ENCODE measurements around the gene SCUBE1.

- no peak for TF ChIP-seq CTCF (conservative IDR thresholded peaks at IDR 0.05; ENCODE audit: low read length)
- TF ChIP-seq EZH2phosphoT487 (IDR thresholded peaks at IDR 0.05; ENCODE audit: borderline replicate concordance, low read depth, low read length): no peak
These were observed 40.6 kb downstream of the SCUBE1 start for GRCh38 chr22:43302531-43303041.
